ENCODE measurements around the gene SLC47A2. TPM values are rescaled to one million over a fixed set of nuclear protein-coding genes. Genes with fewer than 3 reads are reported as not detected.

The SLC47A2 gene
- total RNA-seq, 1 donor from 2014 or later: 0.24 TPM

- Mint-ChIP-seq H3K4me3 (ENCODE audit: unreplicated experiment) (peak overlapping the region; percentile 90), H3K27ac (ENCODE audit: unreplicated experiment) (peak overlapping the region; percentile 68), H3K36me3 (ENCODE audit: unreplicated experiment) (peaks cover 31% of the 10 kb centered on the region), H3K9me3 (ENCODE audit: unreplicated experiment) (no peaks in the 10 kb centered on the region), H3K4me1 (ENCODE audit: unreplicated experiment) (peaks cover 50% of the 10 kb centered on the region), H3K27me3 (ENCODE audit: unreplicated experiment) (no peaks in the 10 kb centered on the region)
- no peak for TF ChIP-seq CTCF (IDR thresholded peaks at IDR 0.05)
- DNase-seq (ENCODE audit: extremely low spot score, unreplicated experiment): peak; percentile 10
Observed at GRCh38 chr17:19651451-19652238, 64.7 kb downstream of the SLC47A2 start.

GRCh38 chr17:19650826-19651225 is 65.6 kb downstream of the SLC47A2 start:
- Mint-ChIP-seq H3K4me3 (ENCODE audit: unreplicated experiment) (peak overlapping the region; percentile 90), H3K27ac (ENCODE audit: unreplicated experiment) (peak overlapping the region; percentile 68), H3K9me3 (ENCODE audit: unreplicated experiment) (no peaks in the 10 kb centered on the region), H3K36me3 (ENCODE audit: unreplicated experiment) (peaks cover 24% of the 10 kb centered on the region), H3K27me3 (ENCODE audit: unreplicated experiment) (no peaks in the 10 kb centered on the region), H3K4me1 (ENCODE audit: unreplicated experiment) (peaks cover 54% of the 10 kb centered on the region)
- TF ChIP-seq CTCF (IDR thresholded peaks at IDR 0.05): no peak
- no peak for DNase-seq (ENCODE audit: extremely low spot score, unreplicated experiment)

GRCh38 chr17:19649274-19649541 is 67.2 kb downstream of the SLC47A2 start:
- Mint-ChIP-seq H3K4me3 (ENCODE audit: unreplicated experiment) (peak overlapping the region; percentile 90), H3K36me3 (ENCODE audit: unreplicated experiment) (peaks cover 11% of the 10 kb centered on the region), H3K27ac (ENCODE audit: unreplicated experiment) (peak overlapping the region; percentile 100), H3K27me3 (ENCODE audit: unreplicated experiment) (no peaks in the 10 kb centered on the region), H3K9me3 (ENCODE audit: unreplicated experiment) (no peaks in the 10 kb centered on the region), H3K4me1 (ENCODE audit: unreplicated experiment) (peaks cover 55% of the 10 kb centered on the region)
- no peak for DNase-seq (ENCODE audit: extremely low spot score, unreplicated experiment)
- no peak for TF ChIP-seq CTCF (IDR thresholded peaks at IDR 0.05)

GRCh38 chr17:19648475-19649273 is 67.7 kb downstream of the SLC47A2 start, which contains the start of gene ALDH3A2:
ALDH3A2 (plus strand) TSS chr17:19648751; CDS start chr17:19648972, 221 bp downstream.
- peaks cover 55% of the 10 kb centered on the region for H3K4me1 Mint-ChIP-seq (ENCODE audit: unreplicated experiment)
- peak; percentile 47 for TF ChIP-seq CTCF (IDR thresholded peaks at IDR 0.05)
- H3K9me3 Mint-ChIP-seq (ENCODE audit: unreplicated experiment): no peaks in the 10 kb centered on the region
- peak within 1 kb of the TSS; percentile 100 for H3K27ac Mint-ChIP-seq (ENCODE audit: unreplicated experiment)
- H3K36me3 Mint-ChIP-seq (ENCODE audit: unreplicated experiment): peaks cover 7% of the 10 kb centered on the region
- DNase-seq (ENCODE audit: extremely low spot score, unreplicated experiment): peak; percentile 98
- H3K27me3 Mint-ChIP-seq (ENCODE audit: unreplicated experiment): no peaks in the 10 kb centered on the region
- H3K4me3 Mint-ChIP-seq (ENCODE audit: unreplicated experiment): peak within 1 kb of the TSS; percentile 90
